ENCODE results near the gene SLC28A1. TPM values are rescaled to one million over a fixed set of nuclear protein-coding genes. Genes with fewer than 3 reads are reported as not detected.
A peak's percentile ranks its signal among the peaks of the same experiment; 100 is the strongest.

The SLC28A1 gene
- total and polyA plus RNA-seq, 2 experiments from 2014 or later, result 2.5 to 3.0 TPM

DNA sequence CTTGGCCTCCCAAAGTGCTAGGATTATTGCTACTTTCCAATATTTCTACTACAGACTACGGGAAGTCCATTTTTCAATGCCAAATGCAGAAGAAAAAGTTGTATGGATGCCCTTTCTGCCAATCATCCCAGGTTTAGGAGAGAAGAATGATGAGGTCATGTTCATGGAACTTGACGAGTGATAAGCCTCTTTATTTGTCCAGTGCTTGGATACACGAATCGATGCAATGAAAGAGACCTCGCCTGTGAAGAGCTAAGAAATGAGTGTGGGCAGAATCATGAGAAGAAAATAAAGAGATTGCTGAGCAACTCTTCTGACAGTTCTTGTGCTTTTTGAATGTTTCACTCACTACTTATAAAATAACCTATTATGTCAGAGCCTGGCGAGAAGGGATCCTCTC lies 996 bp upstream of the SLC28A1 start:
- H3K79me2 ChIP-seq, result no peaks in the 10 kb centered on the region
- peak overlapping the region; percentile 86 for H3K27ac ChIP-seq
- no peaks in the 10 kb centered on the region for H4K20me1 ChIP-seq (ENCODE audit: insufficient read depth, poor library complexity, severe bottlenecking)
- no peak overlapping the region for H3K4me3 ChIP-seq
- H3K4me1 ChIP-seq (ENCODE audit: insufficient read depth), result peaks cover 9% of the 10 kb centered on the region
- H2AFZ ChIP-seq, result no peak overlapping the region
- H3K9me3 ChIP-seq (ENCODE audit: low read depth), result no peaks in the 10 kb centered on the region
- no peaks in the 10 kb centered on the region for H3K36me3 ChIP-seq (replicated peaks; ENCODE audit: insufficient read depth, low read depth)
- WGBS (ENCODE audit: low lambda C conversion rate, missing lambda C conversion rate), result 65% methylated on average over 6 of the region's 6 CpGs
- no peaks in the 10 kb centered on the region for H3K27me3 ChIP-seq
- TF ChIP-seq, protein P1, sequence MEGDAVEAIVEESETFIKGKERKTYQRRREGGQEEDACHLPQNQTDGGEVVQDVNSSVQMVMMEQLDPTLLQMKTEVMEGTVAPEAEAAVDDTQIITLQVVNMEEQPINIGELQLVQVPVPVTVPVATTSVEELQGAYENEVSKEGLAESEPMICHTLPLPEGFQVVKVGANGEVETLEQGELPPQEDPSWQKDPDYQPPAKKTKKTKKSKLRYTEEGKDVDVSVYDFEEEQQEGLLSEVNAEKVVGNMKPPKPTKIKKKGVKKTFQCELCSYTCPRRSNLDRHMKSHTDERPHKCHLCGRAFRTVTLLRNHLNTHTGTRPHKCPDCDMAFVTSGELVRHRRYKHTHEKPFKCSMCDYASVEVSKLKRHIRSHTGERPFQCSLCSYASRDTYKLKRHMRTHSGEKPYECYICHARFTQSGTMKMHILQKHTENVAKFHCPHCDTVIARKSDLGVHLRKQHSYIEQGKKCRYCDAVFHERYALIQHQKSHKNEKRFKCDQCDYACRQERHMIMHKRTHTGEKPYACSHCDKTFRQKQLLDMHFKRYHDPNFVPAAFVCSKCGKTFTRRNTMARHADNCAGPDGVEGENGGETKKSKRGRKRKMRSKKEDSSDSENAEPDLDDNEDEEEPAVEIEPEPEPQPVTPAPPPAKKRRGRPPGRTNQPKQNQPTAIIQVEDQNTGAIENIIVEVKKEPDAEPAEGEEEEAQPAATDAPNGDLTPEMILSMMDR (IDR thresholded peaks at IDR 0.05; ENCODE audit: poor library complexity), result no peak
- no peak for TF ChIP-seq EZH2phosphoT487 (IDR thresholded peaks at IDR 0.05; ENCODE audit: low read depth, severe bottlenecking, unreplicated experiment)
- TF ChIP-seq EZH2 (IDR thresholded peaks at IDR 0.05; ENCODE audit: borderline replicate concordance), result no peak
- no peak overlapping the region for H3K4me2 ChIP-seq
- peak; percentile 45 for DNase-seq (ENCODE audit: low spot score)
- H3K9me2 ChIP-seq (replicated peaks; ENCODE audit: insufficient read depth), result no peaks in the 10 kb centered on the region

DNA sequence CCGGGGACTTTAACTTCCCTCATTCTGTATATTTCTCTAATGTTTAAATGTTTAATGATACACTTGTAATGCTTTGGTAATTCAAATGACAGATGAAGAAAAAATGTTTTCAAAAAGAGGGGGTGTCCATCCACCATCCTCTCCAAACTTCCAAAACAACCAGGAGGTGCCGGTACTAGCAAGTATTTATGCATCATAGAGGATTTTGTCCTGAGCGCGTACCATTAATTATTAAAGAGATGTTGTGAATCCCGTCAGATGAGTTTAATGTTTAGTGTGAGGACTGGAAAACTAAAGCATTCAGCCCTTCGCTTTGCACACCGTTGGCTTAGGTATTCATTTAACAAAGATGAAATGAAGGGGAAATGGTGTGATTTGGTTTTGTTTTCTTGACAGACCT lies 1.3 kb downstream of the SLC28A1 start:
- no peaks in the 10 kb centered on the region for H4K20me1 ChIP-seq (ENCODE audit: insufficient read depth, poor library complexity, severe bottlenecking)
- H3K27me3 ChIP-seq, result no peaks in the 10 kb centered on the region
- no peak overlapping the region for H3K27ac ChIP-seq
- H3K4me3 ChIP-seq, result no peak overlapping the region
- H2AFZ ChIP-seq, result no peak overlapping the region
- peaks cover 8% of the 10 kb centered on the region for H3K4me1 ChIP-seq (ENCODE audit: insufficient read depth)
- no peak overlapping the region for H3K4me2 ChIP-seq
- H3K36me3 ChIP-seq (replicated peaks; ENCODE audit: insufficient read depth, low read depth), result no peaks in the 10 kb centered on the region
- DNase-seq (ENCODE audit: low spot score), result no peak
- TF ChIP-seq EZH2phosphoT487 (IDR thresholded peaks at IDR 0.05; ENCODE audit: low read depth, severe bottlenecking, unreplicated experiment) (no peak), EZH2 (IDR thresholded peaks at IDR 0.05; ENCODE audit: borderline replicate concordance) (no peak)
- TF ChIP-seq, protein P1 (IDR thresholded peaks at IDR 0.05; ENCODE audit: poor library complexity), result no peak
- H3K9me3 ChIP-seq (ENCODE audit: low read depth), result no peaks in the 10 kb centered on the region
- no peaks in the 10 kb centered on the region for H3K79me2 ChIP-seq
- H3K9me2 ChIP-seq (replicated peaks; ENCODE audit: insufficient read depth), result no peaks in the 10 kb centered on the region
- WGBS (ENCODE audit: low lambda C conversion rate, missing lambda C conversion rate), result 95% methylated on average over 7 of the region's 7 CpGs

DNA sequence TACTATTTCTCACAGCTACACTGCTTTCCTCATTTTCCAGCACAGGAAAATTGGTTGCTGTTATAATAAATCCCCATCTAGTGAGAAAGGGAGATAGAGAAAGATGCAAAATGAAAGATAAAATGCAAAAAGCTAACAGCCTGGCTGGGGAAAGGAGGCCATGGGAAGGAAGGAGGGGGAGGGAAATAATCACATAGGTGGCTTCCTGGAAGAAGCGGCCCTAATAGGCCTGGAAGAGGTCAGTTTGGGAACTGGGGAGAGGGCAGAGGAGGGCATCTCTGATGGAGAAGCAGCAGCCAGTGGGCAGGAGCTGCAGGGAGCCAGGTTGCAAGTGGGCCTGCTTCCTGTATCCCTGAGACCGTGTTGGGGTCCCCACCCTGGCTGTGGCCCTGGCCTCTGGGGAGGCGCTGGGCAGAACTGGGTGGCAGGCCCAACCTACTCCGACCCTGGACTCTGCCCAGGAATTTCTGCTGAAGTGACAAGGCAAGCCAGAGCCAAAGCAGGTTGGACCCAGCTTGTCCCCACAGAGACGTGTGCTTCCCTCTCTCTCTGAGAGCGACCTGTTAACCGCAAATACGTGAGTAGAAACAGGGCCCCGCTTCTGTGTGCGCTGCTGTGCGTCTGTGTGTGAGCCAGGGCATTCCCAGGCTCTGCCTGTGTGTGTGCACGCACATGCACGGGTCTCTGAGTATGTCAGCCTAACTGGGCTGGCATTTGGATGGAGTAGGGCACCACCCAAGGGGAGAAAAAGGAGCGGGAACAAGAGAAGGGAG lies 1.9 kb downstream of the SLC28A1 start:
- TF ChIP-seq EZH2 (IDR thresholded peaks at IDR 0.05; ENCODE audit: borderline replicate concordance) (no peak), EZH2phosphoT487 (IDR thresholded peaks at IDR 0.05; ENCODE audit: low read depth, severe bottlenecking, unreplicated experiment) (no peak)
- TF ChIP-seq, protein P1 (IDR thresholded peaks at IDR 0.05; ENCODE audit: poor library complexity), result no peak
- Histone ChIP-seq H3K9me3 (ENCODE audit: low read depth) (no peaks in the 10 kb centered on the region), H3K27me3 (no peaks in the 10 kb centered on the region), H3K4me3 (no peak overlapping the region), H3K79me2 (no peaks in the 10 kb centered on the region), H3K9me2 (replicated peaks; ENCODE audit: insufficient read depth) (no peaks in the 10 kb centered on the region), H4K20me1 (ENCODE audit: insufficient read depth, poor library complexity, severe bottlenecking) (no peaks in the 10 kb centered on the region), H3K4me1 (ENCODE audit: insufficient read depth) (peaks cover 8% of the 10 kb centered on the region), H3K4me2 (no peak overlapping the region), H3K27ac (peak overlapping the region; percentile 22), H2AFZ (no peak overlapping the region), H3K36me3 (replicated peaks; ENCODE audit: insufficient read depth, low read depth) (no peaks in the 10 kb centered on the region)
- WGBS (ENCODE audit: low lambda C conversion rate, missing lambda C conversion rate), result 82% methylated on average over 14 of the region's 14 CpGs
- peak; percentile 38 for DNase-seq (ENCODE audit: low spot score)

Measured in hepatocyte (in vitro differentiated cells).